Measurements from ENCODE around the gene AARSD1.
"Not testable (repeated sequence)": the region's sequence is repeated elsewhere in the genome, so short reads cannot be mapped to it uniquely, and the experiment has no call there.

AARSD1 gene

DNA sequence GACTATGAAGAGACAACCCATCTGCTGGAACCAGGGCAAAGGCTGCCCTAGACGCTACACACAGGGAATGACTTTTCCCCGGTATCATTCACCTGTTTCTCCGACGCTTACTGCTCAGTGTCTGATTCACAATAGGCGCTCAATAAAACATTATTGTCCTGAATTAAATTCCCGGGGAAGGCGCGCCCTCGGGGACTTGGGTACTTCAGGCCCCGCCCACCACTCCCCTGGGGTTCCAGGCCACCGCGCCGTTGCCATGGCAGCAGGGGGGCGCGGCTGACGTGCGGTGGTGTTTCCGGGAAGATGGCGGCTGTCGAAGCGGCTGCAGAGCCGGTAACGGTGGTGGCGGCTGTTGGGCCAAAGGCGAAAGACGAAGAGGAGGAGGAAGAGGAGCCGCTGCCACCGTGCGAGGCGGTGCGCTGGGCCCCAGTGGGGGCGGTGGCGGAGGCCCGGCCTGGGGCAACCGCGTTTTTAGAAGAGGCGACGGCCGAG is 16.1 kb upstream of the AARSD1 start, which contains the start of gene RUNDC1:
RUNDC1 (plus strand) TSS at position 292 of the 492 bp plus-strand sequence; CDS start at position 304, 12 bp downstream.
- peak; percentile 96 for DNase-seq

DNA sequence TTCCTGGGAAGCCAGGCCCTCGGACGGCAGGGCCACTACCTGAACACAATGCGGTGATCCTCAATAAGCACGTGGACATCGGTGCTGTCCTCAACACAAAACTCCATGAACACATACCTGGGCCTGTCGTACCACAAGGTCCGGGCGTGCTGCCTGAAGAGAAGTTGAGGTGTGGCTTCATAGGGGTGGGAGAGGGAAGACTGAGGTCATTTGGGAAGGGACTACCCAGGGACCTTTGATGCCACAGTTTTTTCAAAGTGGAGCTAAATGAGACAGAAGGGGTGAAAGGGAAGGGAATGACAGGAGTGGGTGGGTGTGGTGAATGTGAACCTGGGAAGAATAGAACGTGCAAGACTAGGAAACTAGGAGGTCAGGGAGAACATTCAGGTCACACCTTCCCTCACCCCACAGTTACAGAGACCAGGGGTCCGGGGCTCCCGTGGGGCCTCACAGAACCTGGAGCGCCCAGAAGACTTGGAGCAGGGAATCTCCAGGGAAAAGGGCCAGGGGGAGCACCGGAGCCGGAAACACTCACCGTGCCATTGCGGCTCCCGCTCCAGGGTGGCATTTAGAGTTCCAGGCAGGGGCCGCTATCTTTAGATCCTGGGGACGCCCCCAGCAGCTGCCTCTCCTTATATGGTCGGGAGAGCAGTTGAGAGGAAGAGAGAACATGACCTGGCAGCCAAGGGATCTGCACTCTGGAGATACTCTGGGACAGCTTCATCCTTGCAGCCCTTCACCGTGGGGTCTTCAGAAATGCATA is 15.4 kb upstream of the AARSD1 start, which contains the start of gene PTGES3L:
PTGES3L (minus strand) TSS at position 570 of the 763 bp plus-strand sequence; CDS start at position 543, 27 bp downstream.
- DNase-seq: no peak

DNA sequence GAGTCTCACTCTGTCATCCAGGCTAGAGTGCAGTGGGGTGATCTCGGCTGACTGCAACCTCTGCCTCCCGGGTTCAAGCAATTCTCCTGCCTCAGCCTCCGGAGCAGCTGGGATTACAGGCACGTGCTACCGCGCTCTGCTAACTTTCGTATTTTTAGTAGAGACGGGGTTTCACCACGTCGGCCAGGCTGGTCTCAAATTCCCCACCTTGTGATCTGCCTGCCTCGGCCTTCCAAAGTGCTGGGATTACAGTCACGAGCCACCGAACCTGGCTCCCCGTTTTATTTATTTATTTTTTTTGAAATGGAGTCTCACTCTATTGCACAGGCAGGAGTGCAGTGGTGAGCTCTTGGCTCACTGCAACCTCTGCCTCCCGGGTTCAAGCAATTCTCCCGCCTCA is 11.4 kb upstream of the AARSD1 start:
- DNase-seq: not testable (repeated sequence)

DNA sequence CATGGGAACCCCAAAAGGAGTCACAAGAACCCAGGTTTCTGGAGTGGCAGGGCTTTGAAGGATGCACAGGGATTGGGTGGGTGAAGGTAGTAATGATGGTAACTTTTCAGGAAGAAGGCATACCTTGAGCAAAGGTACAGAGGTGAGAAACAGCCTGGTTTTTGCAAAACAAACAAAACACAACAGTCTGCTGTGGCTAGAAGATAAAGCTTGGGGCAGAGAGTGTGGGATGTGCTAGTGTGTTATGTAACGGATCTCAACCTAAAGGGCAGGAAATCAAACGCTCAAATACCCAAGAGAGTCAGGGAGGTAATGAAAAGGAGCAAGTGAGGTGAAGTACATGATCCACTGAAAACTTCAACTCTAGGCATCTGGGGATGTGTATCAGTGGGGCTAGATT is 11.0 kb upstream of the AARSD1 start:
- no peak for DNase-seq

DNA sequence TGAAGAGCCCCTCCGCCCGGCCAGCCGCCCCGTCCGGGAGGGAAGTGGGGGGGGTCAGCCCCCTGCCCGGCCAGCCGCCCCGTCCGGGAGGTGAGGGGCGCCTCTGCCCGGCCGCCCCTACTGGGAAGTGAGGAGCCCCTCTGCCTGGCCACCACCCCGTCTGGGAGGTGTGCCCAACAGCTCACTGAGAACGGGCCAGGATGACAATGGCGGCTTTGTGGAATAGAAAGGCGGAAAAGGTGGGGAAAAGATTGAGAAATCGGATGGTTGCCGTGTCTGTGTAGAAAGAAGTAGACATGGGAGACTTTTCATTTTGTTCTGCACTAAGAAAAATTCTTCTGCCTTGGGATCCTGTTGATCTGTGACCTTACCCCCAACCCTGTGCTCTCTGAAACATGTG is 9.1 kb upstream of the AARSD1 start:
- DNase-seq: not testable (repeated sequence)

DNA sequence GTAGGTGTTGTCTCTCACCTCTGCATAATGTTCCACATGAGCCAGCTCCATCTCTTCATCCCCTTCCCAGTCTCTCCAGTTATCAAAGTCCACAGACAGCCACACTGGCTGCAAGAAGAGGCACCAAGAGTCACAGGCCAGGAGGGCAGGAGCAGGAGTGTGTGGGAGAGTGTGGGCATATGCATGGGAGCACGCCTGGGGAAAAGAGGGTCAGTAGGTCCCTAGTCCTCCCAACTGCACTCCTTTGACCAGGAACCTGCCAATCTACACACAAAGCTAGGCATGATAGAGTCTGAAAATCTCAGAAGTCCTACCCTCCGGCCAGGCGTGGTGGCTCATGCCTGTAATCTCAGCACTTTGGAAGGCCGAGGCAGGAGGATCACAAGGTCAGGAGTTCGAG is 7.3 kb upstream of the AARSD1 start:
- no peak for DNase-seq

DNA sequence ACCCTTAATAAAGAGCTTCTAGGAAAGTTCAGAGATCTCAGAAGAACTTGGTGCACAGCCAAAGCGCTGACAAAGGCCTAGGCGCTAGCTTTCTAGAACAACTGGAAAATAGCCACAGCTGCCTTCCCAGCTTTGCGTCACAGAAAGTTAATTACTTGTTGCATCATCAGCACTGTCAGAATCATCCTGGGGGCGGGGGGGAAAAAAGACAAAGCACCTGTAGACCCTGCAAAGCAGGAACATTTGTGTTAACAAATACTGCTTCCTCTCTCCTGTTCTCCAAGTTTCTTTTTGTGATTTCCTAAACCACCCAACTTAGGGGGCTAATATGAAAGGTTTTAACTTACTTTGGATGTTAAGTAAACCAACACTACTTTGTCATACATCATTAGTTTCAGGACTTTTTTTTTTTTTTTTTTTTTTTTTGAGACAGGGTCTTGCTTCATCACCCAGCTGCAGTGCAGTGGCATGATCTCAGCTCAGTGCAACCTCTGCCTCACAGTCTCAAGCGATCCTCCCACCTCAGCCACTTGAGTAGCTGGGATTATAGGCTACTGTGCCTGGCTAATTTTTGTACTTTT is 4.8 kb upstream of the AARSD1 start:
- no peak for DNase-seq

DNA sequence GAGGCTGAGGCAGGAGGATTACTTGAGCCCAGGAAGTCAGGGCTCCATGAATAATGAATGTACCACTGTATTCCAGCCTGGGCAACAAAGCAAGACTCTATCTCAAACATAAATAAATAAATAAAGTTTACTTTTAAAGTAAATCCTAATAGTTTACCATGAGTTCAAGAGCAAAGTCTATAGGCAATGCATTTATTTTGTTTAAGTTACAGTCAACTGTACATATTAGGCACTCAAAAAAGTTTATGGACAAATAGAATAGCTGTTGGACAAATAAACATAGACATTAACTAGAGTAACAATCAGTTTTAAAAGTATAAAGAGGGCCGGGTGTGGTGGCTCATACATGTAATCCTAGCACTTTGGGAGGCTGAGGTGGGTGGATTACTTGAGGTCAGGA is 3.7 kb upstream of the AARSD1 start:
- DNase-seq: no peak

DNA sequence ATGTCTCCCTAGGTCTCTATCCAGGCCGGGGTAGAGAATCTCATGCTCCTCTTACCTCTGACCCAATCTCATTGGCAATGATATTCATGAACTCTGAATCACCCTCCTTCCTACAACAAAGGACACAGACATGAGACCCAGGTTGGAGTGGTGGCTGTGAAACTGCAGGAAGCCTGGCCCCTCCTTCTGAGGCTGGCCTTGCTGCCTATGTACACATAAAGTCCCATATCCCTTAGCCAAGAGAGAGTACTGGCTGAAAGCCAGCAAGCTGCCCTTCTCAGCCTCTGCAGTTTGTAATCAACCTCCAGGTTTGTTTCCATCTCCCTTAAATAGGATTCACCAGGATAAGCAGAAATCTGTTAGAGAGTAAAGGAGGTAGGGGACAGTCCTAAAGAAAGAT is 10.6 kb downstream of the AARSD1 start:
- no peak for DNase-seq

DNA sequence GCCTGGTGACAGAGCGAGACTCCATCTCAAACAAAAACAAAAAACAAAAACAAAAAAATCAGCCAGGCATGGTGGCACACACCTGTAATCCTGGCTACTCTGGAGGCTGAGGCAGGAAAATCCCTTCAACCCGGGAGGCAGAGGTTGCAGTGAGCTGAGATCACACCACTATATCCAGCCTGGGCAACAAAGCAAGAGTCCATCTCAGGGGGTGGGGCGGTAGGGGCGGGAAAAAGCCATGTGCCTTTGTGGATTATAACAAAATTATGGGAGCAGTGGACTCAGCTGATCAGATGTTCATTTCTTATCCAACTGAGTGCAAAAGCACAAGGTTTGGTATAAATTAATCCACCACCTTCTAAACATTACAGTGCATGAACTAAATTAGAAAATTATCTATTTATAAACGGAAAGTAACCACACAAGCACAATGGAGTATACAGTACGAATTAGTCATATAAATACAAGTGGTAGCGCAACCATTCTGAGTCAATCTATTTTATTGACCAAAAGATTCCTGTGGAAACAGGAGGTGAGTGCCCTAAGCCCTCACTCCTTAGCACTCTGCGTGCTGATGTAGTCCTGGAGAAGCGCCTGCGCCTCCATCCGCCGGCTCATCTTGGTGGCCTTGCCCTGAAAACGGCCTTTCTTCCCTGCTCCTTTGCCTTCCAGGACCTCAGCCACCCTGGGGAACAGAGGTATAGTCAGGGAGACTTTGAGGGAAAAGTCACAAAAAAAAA is 14.0 kb downstream of the AARSD1 start:
- DNase-seq: no peak

DNA sequence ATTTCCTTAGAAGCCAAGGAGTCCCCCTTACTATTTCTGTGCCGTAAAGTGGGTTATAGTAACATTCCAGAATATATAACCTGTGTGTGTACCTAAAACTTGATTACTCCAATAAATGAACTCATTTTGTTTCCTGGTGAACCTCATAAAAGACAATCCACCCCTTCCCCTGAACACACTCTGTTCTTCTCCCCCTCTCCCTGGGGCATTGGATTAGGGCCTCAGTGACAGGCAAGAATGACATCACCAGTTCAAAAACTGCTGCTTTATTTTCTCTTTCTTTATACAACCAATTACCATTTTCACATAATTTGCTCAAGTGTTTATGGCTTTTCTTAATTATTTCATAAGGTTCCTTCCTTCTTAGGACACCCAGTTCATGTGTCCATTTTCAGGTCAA is 17.4 kb downstream of the AARSD1 start:
- DNase-seq: no peak

DNA sequence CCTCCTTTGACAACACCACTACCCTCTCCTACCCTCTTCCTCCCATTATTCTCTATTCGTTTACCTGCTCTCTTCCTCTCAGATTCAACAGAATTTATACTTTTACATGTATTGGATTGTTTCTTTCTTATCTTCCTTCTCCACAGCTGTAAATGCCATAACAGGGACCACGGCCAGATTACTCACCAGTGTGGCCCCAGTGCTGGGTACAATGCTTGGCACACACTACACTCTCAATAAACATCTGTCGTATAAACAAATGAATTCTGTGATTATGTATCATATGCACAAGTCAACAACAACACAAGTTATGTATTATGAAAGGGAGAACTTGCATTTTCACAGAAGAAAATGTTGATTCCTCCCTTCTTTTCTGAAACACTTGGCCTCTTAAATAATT is 20.0 kb downstream of the AARSD1 start:
- DNase-seq: no peak

DNA sequence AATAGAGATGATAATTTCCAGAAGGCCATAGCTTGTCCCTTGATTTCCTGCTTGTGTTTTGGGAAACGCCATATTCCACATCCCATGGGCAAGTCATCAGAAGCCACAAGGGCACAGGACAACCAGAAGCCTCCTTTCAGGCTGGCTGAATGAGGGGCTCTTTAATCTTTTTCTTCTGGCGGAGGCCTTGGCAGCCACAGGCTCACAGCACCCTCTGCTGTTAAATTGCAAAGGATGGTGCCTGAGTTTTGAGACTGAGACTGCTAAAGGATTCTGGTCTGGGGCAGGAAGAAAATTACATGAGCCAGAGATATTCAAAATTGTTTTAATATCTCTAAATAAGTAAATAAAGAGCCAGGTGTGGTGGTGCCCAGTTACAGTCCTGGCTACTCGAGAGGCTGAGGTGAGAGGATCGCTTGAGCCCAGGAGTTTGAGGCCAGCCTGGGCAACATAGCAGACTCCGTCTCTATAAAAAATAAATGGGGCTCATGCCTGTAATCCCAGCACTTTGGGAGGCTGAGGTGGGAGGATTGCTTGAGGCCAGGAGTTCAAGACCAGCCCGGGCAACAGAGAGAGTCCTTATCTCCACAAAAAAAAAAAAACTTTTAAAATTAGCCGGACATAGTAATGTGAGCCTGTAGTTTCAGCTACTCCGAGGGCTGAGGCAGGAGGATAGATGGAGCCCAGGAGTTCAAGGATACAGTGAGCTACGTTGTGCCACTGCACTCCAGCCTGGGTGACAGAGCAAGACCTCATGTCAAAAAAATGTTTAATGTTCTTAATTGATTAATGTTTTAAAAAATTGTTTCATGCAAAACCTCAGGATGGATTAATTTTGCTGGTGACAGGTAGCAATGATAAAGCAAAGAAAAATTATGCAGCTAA is 26.3 kb downstream of the AARSD1 start:
- no peak for DNase-seq

DNA sequence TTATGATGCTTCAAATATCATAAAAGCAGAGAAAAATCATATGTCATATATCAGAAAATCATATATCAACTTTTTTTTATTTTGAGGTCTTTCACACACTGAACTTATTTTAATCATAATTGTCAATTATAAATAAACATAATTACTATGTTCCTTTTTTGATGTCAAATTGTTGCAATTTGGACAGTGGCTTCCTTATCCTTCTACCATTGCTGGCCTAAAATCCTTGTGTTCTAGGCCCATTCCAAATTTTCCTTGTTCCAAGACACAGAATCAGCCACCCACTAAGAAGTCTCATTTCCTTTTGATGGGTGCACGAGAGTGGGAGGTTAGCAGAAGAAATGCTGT is 34.8 kb downstream of the AARSD1 start:
- DNase-seq: no peak

DNA sequence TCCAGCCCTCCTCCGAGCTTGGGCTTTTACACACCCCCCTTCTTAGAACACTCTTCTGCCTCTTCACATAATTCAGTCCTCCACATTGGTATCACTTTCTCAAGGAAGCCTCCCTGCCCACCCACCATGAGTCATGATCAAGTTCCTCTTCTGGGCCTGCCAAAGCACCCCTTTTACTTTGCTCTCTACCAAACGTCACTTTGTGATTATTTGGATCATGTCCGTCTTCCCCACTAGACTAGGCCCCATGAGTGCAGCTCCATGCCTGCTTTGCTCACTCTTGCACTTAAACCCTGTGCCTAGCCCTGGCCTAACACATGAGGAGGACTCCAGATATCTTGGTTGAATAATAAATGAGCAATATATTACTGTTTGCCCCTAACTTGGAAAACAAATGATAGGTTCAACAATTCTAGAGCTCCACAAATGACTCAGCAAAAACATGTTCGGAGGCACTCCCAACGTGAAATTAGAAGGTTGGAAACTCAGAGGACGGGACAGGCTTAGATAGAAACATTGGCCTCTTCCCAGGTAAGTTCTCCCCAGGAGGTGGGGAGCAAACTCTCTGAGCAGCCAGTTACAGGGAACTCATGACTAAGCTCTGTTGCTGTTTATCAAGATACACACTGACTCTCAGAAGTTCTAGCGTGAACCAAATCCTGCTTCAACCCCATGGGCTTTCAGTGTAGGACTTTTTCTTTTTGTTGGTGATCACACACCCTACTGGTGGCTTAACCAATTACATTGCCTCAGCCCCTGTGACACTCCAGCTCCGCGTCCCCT is 35.3 kb downstream of the AARSD1 start:
- peak; percentile 64 for DNase-seq

DNA sequence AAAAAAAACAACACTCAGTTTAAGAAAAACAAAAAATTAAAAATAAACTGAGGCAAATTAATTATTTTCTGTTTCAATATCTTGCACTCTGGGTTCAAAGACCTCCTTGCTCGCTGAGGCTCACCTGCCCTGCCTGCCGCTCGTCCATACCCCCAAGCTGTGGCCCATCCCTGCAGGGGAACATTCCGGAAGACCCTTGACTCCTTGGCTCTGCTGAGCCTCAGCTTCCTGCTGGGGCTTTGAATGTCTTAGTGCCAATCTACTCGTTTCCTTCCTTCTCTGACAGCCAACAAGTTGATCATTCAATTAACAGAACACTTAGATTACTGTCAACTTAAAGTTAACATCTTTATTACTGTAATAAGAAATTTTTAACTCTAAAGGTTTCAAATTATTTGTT is 39.4 kb downstream of the AARSD1 start:
- DNase-seq: no peak

DNA sequence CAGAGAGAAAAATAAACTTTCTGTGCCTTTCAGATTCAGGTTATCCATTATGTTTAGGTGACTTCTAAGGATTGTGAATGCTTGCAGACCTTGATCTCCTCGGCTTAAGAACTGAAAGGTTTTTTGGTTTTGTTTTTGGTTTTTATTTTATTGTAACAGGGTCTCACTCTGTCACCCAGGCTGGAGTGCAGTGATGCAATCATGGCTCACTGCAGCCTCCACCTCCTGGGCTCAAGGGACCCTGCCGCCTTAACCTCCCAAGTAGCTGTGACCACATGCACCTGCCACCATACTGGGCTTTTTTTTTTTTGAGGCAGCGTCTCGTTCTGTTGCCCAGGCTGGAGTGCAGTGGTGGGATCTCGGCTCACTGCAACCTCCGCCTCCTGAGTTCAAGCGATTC is 40.8 kb downstream of the AARSD1 start:
- not testable (repeated sequence) for DNase-seq

DNA sequence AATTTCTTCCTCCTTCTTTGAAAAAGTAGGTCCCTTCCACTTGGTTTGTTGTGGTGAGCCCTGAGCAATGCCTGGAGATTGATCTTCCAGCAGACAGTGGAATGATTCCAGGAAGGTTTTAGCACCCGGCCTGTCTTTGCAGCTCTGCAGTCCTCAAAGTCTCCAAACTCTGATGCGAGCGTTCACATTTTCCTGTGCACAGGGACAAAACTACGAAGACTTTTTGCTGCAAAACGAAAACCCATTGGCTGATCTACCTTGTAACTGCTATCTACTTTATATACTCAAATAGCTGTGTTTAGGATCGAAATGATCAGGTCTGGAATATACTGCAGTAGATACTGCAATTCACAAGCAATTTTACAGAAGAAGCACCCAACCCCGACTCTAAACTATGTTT is 42.0 kb downstream of the AARSD1 start:
- no peak for DNase-seq

DNA sequence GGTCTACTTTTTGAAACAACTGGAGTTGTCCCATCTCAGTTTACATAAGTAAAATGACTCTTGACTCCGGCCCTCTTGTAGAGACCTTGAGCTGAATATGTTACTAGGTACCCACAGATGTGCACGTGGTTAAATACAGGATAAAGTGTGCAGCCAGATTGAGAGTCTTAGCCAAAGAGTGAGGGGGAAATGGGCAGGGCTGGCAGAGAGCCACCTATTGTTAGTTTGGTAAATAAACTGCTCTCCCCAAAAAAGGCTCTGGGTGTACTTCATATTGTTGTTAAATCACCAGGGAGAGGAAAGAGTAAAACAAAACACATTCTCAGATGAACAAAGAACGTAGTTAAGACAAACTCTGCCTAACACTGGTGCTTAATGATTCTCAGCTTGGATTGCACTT is 43.3 kb downstream of the AARSD1 start:
- no peak for DNase-seq

DNA sequence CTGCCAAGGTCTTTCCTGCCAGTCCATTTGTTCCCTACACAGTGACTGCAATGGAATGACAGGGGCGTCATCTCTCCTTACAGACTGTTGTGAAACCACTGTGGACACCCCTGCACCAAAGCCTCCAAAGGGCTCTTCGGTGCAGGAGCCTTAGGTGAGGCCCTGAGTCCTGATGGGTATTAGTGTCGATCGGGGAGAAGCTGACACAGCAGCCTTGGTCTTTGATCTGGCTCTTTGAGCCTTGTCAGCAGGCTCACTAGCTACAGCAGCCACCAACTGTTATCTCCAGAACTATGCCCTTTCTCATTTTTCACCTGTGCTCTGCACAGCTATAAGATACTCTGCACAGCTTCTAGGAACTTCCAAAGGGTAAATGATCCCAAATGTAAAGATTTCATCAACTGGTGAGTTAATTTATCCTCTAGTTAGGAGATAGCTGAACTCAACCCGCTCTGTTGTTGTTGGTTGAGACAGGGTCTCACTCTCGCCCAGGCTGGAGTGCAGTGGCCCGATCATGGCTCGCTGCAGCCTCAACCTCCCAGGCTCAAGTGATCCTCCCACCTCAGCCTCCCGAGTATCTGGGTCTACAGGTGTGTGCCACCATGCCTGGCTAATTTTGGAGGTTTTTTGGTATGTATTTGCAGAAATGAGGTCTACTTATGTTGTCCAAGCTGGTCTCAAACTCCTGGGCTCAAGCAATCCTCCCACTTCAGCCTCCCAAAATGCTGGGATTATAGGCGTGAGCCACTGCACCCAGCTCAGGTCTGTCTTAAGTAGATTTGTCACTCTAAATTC is 44.0 kb downstream of the AARSD1 start:
- no peak for DNase-seq

DNA sequence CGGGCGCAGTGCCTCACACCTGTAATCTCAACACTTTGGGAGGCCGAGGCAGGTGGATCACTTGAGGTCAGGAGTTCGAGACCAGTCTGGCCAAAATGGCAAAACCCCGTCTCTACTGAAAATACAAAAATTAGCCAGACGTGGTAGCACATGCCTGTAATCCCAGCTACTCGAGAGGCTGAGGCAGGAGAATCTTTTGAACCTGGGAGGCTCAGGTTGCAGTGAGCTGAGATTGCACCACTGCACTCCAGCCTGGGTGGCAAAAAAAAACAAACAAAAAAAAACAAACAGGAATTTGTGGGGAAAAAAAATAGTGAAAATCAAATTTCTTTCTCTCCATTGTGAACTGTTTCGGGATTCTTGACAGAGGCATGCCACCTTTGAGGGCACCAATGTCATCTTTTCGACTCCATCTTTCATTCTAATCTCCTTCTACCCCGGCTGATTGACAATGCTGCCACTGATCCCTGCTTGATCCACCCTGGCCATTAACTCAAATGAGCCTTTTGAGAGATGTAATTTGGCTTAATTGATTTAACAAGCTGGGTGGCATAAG is 44.7 kb downstream of the AARSD1 start:
- not testable (repeated sequence) for DNase-seq
